Osteocyte (in vitro differentiated cells): Measurements from ENCODE around the gene CCDC167. TPM values are rescaled to one million over a fixed set of nuclear protein-coding genes. Genes with fewer than 3 reads are reported as not detected.

Source experiments
- DNase-seq: peaks from one replicate; pipeline ENCODE4 v3.0.0; 2021; ENCODE audit warnings: mixed read lengths; ENCODE audit not compliant: unreplicated experiment; ENCODE audit errors: extremely low spot score
- H3K27ac Mint-ChIP-seq: one replicate; pipeline ENCODE4 v1.8.0; 2021; ENCODE audit warnings: mild to moderate bottlenecking, mixed read lengths; ENCODE audit not compliant: unreplicated experiment
- H3K27me3 Mint-ChIP-seq: one replicate; pipeline ENCODE4 v1.8.0; 2021; ENCODE audit warnings: mixed read lengths; ENCODE audit not compliant: unreplicated experiment
- H3K36me3 Mint-ChIP-seq: one replicate; pipeline ENCODE4 v1.8.0; 2021; ENCODE audit warnings: mixed read lengths; ENCODE audit not compliant: unreplicated experiment
- H3K4me1 Mint-ChIP-seq: one replicate; pipeline ENCODE4 v1.8.0; 2021; ENCODE audit warnings: mixed read lengths; ENCODE audit not compliant: unreplicated experiment
- H3K4me3 Mint-ChIP-seq: one replicate; pipeline ENCODE4 v1.8.0; 2021; ENCODE audit warnings: mild to moderate bottlenecking, moderate library complexity, mixed read lengths; ENCODE audit not compliant: unreplicated experiment
- H3K9me3 Mint-ChIP-seq: one replicate; pipeline ENCODE4 v1.8.0; 2021; ENCODE audit warnings: mixed read lengths; ENCODE audit not compliant: unreplicated experiment
- CTCF ChIP-seq: fragments of 200-600 bp; sonication (generic); IDR thresholded peaks from 2 replicates; pipeline ENCODE4 v1.5.0; 2021; ENCODE audit warnings: antibody characterized with exemption, mild to moderate bottlenecking, moderate library complexity
- total RNA-seq: library from RNA; stranded (reverse); gene quantifications from 2 replicates; pipeline ENCODE4 v1.2.1, GENCODE V29; 2021

CCDC167 gene
- total RNA-seq, 1 donor from 2014 or later, result 23.0 TPM

- no peak for TF ChIP-seq CTCF
- H3K4me1 Mint-ChIP-seq, result peaks cover 17% of the 10 kb centered on the region
These were observed 558 bp upstream of the CCDC167 start for GRCh38 chr6:37500294-37500608.

GRCh38 chr6:37496951-37497885 lies 2.5 kb downstream of the CCDC167 start:
- no peak overlapping the region for H3K4me3 Mint-ChIP-seq
- no peak for TF ChIP-seq CTCF

More at GRCh38 chr6:37500294-37500608, 558 bp upstream of the CCDC167 start:
- peak overlapping the region; percentile 83 for H3K27ac Mint-ChIP-seq
- no peak for DNase-seq
- peaks cover 6% of the 10 kb centered on the region for H3K27me3 Mint-ChIP-seq
- no peaks in the 10 kb centered on the region for H3K9me3 Mint-ChIP-seq
- no peaks in the 10 kb centered on the region for H3K36me3 Mint-ChIP-seq
- H3K4me3 Mint-ChIP-seq, result peak overlapping the region; percentile 92

GRCh38 chr6:37495244-37495934 lies 4.3 kb downstream of the CCDC167 start:
- Mint-ChIP-seq H3K9me3 (no peaks in the 10 kb centered on the region), H3K27me3 (no peaks in the 10 kb centered on the region), H3K36me3 (no peaks in the 10 kb centered on the region), H3K27ac (no peak overlapping the region), H3K4me1 (peaks cover 18% of the 10 kb centered on the region), H3K4me3 (no peak overlapping the region)
- no peak for DNase-seq
- TF ChIP-seq CTCF, result no peak

More at GRCh38 chr6:37496951-37497885, 2.5 kb downstream of the CCDC167 start:
- H3K9me3 Mint-ChIP-seq, result no peaks in the 10 kb centered on the region
- peaks cover 17% of the 10 kb centered on the region for H3K4me1 Mint-ChIP-seq
- no peaks in the 10 kb centered on the region for H3K36me3 Mint-ChIP-seq
- DNase-seq, result no peak
- H3K27ac Mint-ChIP-seq, result no peak overlapping the region
- no peaks in the 10 kb centered on the region for H3K27me3 Mint-ChIP-seq

GRCh38 chr6:37493661-37493995 lies 6.1 kb downstream of the CCDC167 start:
- Mint-ChIP-seq H3K4me1 (peaks cover 17% of the 10 kb centered on the region), H3K27me3 (no peaks in the 10 kb centered on the region), H3K9me3 (no peaks in the 10 kb centered on the region), H3K4me3 (no peak overlapping the region), H3K36me3 (no peaks in the 10 kb centered on the region), H3K27ac (no peak overlapping the region)
- TF ChIP-seq CTCF, result no peak
- no peak for DNase-seq

- H3K9me3 Mint-ChIP-seq, result no peaks in the 10 kb centered on the region
- peaks cover 18% of the 10 kb centered on the region for H3K4me1 Mint-ChIP-seq
- TF ChIP-seq CTCF, result no peak
- no peak overlapping the region for H3K27ac Mint-ChIP-seq
- no peak for DNase-seq
- no peaks in the 10 kb centered on the region for H3K27me3 Mint-ChIP-seq
- H3K4me3 Mint-ChIP-seq, result no peak overlapping the region
- H3K36me3 Mint-ChIP-seq, result no peaks in the 10 kb centered on the region
These were observed 6.6 kb downstream of the CCDC167 start for GRCh38 chr6:37492991-37493660.
